Upper lobe of left lung (tissue), 4 donors: ENCODE results near the gene UBE3D.

Experiments used
- CTCF ChIP-seq, 6 experiments: fragments of 450-650 bp in 4 of 6; fragments of 200-600 bp in 2 of 6; sonication (generic) in 2 of 6; IDR thresholded peaks; one replicate each; pipeline ENCODE4 v1.5.1; 2016 to 2019; ENCODE audit warnings: antibody characterized with exemption in 6 of 6
- EP300 ChIP-seq, 4 donors: sonication (generic); formaldehyde crosslinking; IDR thresholded peaks; one replicate each; pipeline ENCODE4 v1.5.1; 2017; ENCODE audit warnings: antibody characterized with exemption in 4 of 4, control low read depth in 2 of 4
- POLR2A ChIP-seq, 4 donors: fragments of 450-650 bp; IDR thresholded peaks; one replicate each; pipeline ENCODE4 v1.5.1; 2016 to 2017; ENCODE audit warnings: antibody characterized with exemption in 4 of 4, mild to moderate bottlenecking in 2 of 4
- POLR2AphosphoS5 ChIP-seq, 2 donors: sonication (generic); formaldehyde crosslinking; IDR thresholded peaks; one replicate each; pipeline ENCODE4 v1.5.1; 2017; ENCODE audit warnings: antibody characterized with exemption in 2 of 2

DNA sequence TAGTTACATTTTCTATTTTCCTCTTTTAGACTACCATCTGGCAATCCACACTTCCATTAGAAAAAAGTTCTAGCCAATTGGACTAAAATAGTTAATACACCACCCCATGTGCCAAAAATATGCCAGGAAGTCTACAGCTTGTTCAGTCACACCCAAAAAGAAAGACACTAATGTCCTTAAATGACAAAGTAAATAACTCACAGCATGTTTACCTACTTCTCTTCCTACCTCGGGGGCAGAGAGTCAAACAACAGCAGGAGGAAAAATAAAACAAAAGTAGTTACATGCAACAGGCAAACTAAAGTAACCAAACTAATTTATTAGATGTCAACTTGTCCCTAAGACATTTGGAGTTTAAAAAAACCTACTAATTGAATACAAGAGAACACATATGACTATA, 57.0 kb downstream of the UBE3D start:
- no peak for TF ChIP-seq CTCF (IDR thresholded peaks at IDR 0.05)
- TF ChIP-seq POLR2AphosphoS5 (IDR thresholded peaks at IDR 0.05): no peak
- TF ChIP-seq POLR2A (IDR thresholded peaks at IDR 0.05): no peak
- no peak for TF ChIP-seq EP300 (IDR thresholded peaks at IDR 0.05)
